Esophagus (tissue), 2 donors: ENCODE measurements around the gene TXNRD2. TPM values are rescaled to one million over a fixed set of nuclear protein-coding genes. Genes with fewer than 3 reads are reported as not detected.

Experiments used
- H3K27ac ChIP-seq, 2 donors: one replicate each; pipeline ENCODE4 v1.5.1; 2013; ENCODE audit warnings: low read depth in 2 of 2, mild to moderate bottlenecking in 2 of 2, inconsistent platforms in 1 of 2, low read length in 1 of 2, moderate library complexity in 1 of 2
- H3K27me3 ChIP-seq, 2 donors: one replicate each; pipeline ENCODE4 v1.6.1; 2013; ENCODE audit warnings: low read length in 2 of 2, control low read depth in 1 of 2, mild to moderate bottlenecking in 1 of 2; ENCODE audit not compliant: insufficient read depth in 2 of 2, control insufficient read depth in 1 of 2
- H3K36me3 ChIP-seq, 2 donors: one replicate each; pipeline ENCODE4 v1.6.1; 2013; ENCODE audit warnings: low read length in 1 of 2; ENCODE audit not compliant: control insufficient read depth in 2 of 2, insufficient read depth in 2 of 2
- H3K4me1 ChIP-seq, 2 donors: one replicate each; pipeline ENCODE4 v1.6.1; 2013; ENCODE audit warnings: low read length in 1 of 2; ENCODE audit not compliant: control insufficient read depth in 2 of 2, insufficient read depth in 2 of 2
- H3K4me3 ChIP-seq, 2 donors: one replicate each; pipeline ENCODE4 v1.5.1; 2013; ENCODE audit warnings: low read length in 2 of 2, mild to moderate bottlenecking in 2 of 2, low read depth in 1 of 2, moderate library complexity in 1 of 2
- H3K9me3 ChIP-seq, 2 donors: one replicate each; pipeline ENCODE4 v1.6.1; 2013; ENCODE audit warnings: mild to moderate bottlenecking in 2 of 2, low read depth in 1 of 2, low read length in 1 of 2, moderate library complexity in 1 of 2; ENCODE audit not compliant: control insufficient read depth in 2 of 2, insufficient read depth in 1 of 2
- WGBS, 2 donors: extraction: QIAGEN DNeasy Blood & Tissue Kit; methylation state at CpG; one replicate each; pipeline ENCODE4 v1.1.7; 2013; 5-methylcytosine and 5-hydroxymethylcytosine counted together
- polyA plus RNA-seq, 2 donors: library from polyadenylated mRNA; stranded (reverse); fragments of 200-250 nt; gene quantifications; one replicate each; pipeline ENCODE4 v1.2.3, GENCODE V29; 2013
- donor health status: healthy with polysubstance abuse.
- donor health status: Bipolar disorder and iron deficiency.

TXNRD2 gene
- 10 to 100 TPM in 1 of 2 donors, 1 to 10 TPM in 1; 9.6 to 20.6 TPM for polyA plus RNA-seq

- H3K9me3 ChIP-seq: no peaks in the 10 kb centered on the region
- H3K27me3 ChIP-seq: no peaks in the 10 kb centered on the region
- no peaks in the 10 kb centered on the region for H3K36me3 ChIP-seq
- peaks cover 0 to 17% of the 10 kb centered on the region in 2 donors for H3K4me1 ChIP-seq
- H3K4me3 ChIP-seq: peak within 1 kb of the TSS; percentile 79 to 90
- peak within 1 kb of the TSS; percentile 90 to 94 for H3K27ac ChIP-seq
- WGBS, 2 donors: 0 to 1% methylated on average over 54 to 63 of the region's 63 CpGs
Measured at GRCh38 chr22:19941365-19942082, at the start of gene TXNRD2, which contains the start of gene COMT. Gene TXNRD2 (minus strand): TSS chr22:19941818. CDS start chr22:19941803, 15 bp downstream. Gene COMT (plus strand): TSS chr22:19941772. CDS start chr22:19962527, 20,755 bp downstream.

GRCh38 chr22:19991395-19991644 is 49.7 kb upstream of the TXNRD2 start:
- H3K27ac ChIP-seq: no peak overlapping the region
- H3K27me3 ChIP-seq: no peaks in the 10 kb centered on the region
- peaks cover 5 to 12% of the 10 kb centered on the region in 2 donors for H3K4me1 ChIP-seq
- H3K9me3 ChIP-seq: no peaks in the 10 kb centered on the region
- H3K36me3 ChIP-seq: no peaks in the 10 kb centered on the region
- no peak overlapping the region for H3K4me3 ChIP-seq

- peaks cover 5 to 18% of the 10 kb centered on the region in 2 donors for H3K4me1 ChIP-seq
- H3K27ac ChIP-seq: no peak overlapping the region
- H3K4me3 ChIP-seq: no peak overlapping the region
- no peaks in the 10 kb centered on the region for H3K36me3 ChIP-seq
- WGBS, 2 donors: 93% methylated on average over 20 of the region's 20 CpGs
- no peaks in the 10 kb centered on the region for H3K27me3 ChIP-seq
- H3K9me3 ChIP-seq: no peaks in the 10 kb centered on the region
Measured at GRCh38 chr22:19990609-19991394, 49.2 kb upstream of the TXNRD2 start.

- Histone ChIP-seq H3K9me3 (no peaks in the 10 kb centered on the region), H3K4me3 (no peak overlapping the region), H3K4me1 (peaks cover 5 to 23% of the 10 kb centered on the region in 2 donors), H3K27me3 (no peaks in the 10 kb centered on the region), H3K36me3 (no peaks in the 10 kb centered on the region), H3K27ac (no peak overlapping the region)
- 53 to 88% methylated on average over 2 of the region's 2 CpGs for WGBS, 2 donors
Measured at GRCh38 chr22:19990188-19990587, 48.6 kb upstream of the TXNRD2 start.

GRCh38 chr22:19989725-19990067 is 48.1 kb upstream of the TXNRD2 start:
- Histone ChIP-seq H3K27me3 (no peaks in the 10 kb centered on the region), H3K4me1 (peaks cover 5 to 23% of the 10 kb centered on the region in 2 donors), H3K36me3 (no peaks in the 10 kb centered on the region), H3K27ac (no peak overlapping the region), H3K9me3 (no peaks in the 10 kb centered on the region), H3K4me3 (no peak overlapping the region)
- 85 to 86% methylated on average over 3 of the region's 3 CpGs for WGBS, 2 donors

GRCh38 chr22:19988965-19989724 is 47.5 kb upstream of the TXNRD2 start:
- Histone ChIP-seq H3K4me3 (no peak overlapping the region), H3K27me3 (no peaks in the 10 kb centered on the region), H3K27ac (no peak overlapping the region), H3K9me3 (no peaks in the 10 kb centered on the region), H3K4me1 (peaks cover 5 to 28% of the 10 kb centered on the region in 2 donors), H3K36me3 (no peaks in the 10 kb centered on the region)
- WGBS, 2 donors: 82 to 87% methylated on average over 18 of the region's 18 CpGs

- 89 to 90% methylated on average over 9 of the region's 9 CpGs for WGBS, 2 donors
- no peaks in the 10 kb centered on the region for H3K36me3 ChIP-seq
- no peaks in the 10 kb centered on the region for H3K9me3 ChIP-seq
- H3K4me1 ChIP-seq: peaks cover 8 to 34% of the 10 kb centered on the region in 2 donors
- no peaks in the 10 kb centered on the region for H3K27me3 ChIP-seq
- no peak overlapping the region for H3K4me3 ChIP-seq
- no peak overlapping the region for H3K27ac ChIP-seq
Measured at GRCh38 chr22:19988331-19988808, 46.8 kb upstream of the TXNRD2 start.

GRCh38 chr22:19987394-19988306 is 46.0 kb upstream of the TXNRD2 start:
- peak overlapping the region in 1 of 2 donors; percentile 52 for H3K4me3 ChIP-seq
- H3K27ac ChIP-seq: peak overlapping the region; percentile 26 to 38
- no peaks in the 10 kb centered on the region for H3K27me3 ChIP-seq
- no peaks in the 10 kb centered on the region for H3K9me3 ChIP-seq
- WGBS, 2 donors: 61 to 67% methylated on average over 20 to 24 of the region's 24 CpGs
- peaks cover 12 to 41% of the 10 kb centered on the region in 2 donors for H3K4me1 ChIP-seq
- H3K36me3 ChIP-seq: no peaks in the 10 kb centered on the region
